GM19023 (cell line): ENCODE results near the gene CITED1.

ENCODE experiments used
- ATAC-seq: cut with Tn5 transposase; IDR thresholded peaks from one replicate; pipeline ENCODE4 v1.9.1; 2021; ENCODE audit warnings: mild to moderate bottlenecking, moderate library complexity; ENCODE audit not compliant: unreplicated experiment

The CITED1 gene

GRCh38 chrX:72271812-72272211, 33.9 kb downstream of the CITED1 start:
- ATAC-seq: no peak

GRCh38 chrX:72271091-72271788, 34.5 kb downstream of the CITED1 start:
- no peak for ATAC-seq

DNA sequence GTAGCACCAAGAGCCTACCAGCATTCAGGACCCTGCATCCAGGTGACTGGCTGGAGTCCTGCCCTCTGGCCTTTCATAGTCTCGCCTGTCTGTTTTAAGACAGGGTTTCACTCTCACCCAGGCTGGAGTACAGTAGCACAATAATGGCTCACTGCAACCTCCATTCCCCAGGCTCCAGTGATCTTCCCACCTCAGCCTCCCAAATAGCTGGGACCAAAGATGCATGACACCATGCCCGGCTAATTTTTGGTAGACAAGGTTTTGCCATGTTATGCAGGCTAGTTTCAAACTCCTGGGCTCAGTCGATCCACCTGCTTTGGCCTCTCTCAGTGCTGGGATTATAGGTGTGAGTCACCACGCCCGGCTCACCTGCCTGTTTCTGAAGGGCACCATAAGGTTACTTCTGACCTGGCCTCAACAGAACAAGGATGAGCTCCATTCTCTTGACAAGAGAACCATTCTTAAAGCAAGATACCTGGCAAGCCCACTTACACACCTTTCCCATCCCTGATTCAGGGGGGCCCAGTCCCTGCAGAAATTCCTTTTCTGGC, 35.3 kb downstream of the CITED1 start:
- ATAC-seq: no peak

GRCh38 chrX:72269671-72270251, 36.0 kb downstream of the CITED1 start:
- ATAC-seq: no peak

DNA sequence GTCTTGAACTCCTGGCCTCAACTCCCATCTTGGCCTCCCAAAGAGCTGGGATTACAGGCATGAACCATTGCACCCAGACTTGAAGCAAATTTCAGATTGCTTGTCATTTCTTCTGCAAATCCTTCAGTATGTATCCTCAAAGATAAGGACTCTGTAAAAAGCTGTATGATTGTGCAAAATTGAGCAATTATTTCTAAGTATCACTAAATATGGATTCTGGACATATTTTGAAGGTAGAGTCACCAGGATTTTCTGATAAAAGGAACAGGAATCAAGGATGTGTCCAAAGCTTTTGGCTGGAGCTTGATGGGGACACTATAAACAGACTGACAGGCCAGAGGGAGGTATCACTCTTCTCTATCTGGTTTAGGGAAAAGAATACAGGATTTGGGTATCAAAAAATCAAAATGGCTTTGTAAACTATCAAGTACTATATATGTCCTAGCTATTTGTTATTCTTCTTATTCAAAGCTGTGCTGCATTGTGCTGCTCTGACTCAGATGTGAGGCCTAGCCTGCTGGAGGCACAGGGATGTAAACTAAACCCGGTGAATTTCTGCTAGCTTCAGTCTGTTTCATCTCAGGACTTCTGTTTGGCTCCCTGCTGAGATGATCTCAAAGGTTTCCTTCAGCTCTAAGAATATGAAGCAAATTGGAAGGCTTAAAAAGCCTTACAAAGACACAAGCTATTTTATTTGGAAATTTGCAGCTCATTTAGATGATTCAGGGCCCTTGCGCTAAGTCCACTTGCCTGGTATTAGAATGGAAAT, 36.9 kb downstream of the CITED1 start:
- ATAC-seq: no peak

DNA sequence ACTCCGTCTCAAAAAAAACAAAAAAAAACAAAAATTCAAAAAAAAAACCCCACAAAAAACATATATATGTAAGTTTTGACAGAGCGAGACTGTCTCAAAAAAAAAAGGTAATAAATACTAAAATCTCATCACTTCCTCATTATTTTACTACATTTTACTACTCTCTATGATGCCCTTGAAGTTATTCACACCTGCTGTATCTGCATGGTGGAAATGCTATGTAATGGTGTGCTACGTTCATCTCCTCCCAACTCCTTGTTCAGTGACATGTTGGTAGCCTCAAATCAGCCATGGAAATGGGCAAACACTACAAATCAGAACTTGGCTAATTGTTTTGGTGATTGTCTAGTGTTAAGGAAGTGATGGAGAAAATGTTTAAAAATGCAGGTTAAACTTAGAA, 40.5 kb downstream of the CITED1 start:
- ATAC-seq: no peak

DNA sequence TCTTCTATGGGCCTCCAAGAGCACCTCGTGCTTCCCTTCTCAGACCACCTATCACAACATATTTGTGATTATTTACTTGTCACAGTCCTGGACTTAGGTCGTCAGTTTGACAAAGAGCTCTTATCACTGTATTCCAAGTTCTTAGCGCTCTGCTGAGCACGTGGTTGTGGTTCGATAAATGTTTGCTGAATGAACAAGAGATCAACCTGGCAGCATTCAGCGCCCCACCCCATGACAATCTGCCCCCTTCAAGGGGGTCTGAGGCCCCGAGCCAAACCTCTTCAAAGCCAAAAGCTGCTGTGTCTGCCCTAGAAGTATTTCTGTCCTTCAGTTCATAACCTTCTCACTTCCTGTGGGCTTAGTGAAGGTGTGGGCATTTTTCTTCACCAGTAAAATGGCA, 43.6 kb downstream of the CITED1 start:
- ATAC-seq: no peak

DNA sequence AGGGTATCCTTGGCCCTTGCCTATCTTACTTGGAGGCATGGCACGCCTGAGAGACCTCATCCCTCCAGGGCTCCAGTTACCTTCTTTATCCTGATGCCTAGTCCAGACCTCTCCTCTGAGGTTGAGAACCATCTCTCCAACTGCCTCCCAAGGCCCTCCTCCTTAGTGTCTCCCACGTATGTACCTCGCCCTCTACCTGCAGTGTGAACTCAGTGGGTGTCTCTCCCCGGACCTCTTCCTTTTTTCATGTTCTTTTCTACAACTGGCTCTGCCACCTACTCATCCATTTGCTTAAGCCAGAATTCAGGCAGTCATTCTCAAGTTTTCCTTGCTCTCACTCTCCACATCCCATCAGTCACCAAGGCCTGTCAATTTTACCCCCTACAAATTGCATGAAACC, 45.3 kb downstream of the CITED1 start:
- ATAC-seq: no peak

DNA sequence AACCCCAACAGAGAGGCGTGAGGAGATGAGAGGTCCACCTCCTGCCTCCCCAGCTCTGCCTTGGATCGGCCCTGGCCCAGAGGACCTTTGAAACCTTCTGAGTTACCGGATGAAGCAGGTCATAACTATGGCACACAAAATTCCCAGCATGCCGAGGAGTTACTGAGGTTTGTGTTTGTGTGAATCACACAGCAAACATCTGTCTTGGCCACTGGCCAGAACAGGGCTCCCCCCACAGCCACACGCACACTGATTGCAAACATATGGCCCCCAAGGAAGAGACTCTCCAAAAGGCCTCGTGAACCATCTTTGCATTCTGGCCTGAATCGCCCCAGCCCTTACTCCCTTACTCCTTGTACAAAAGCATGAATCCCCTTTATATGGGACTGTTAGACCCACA, 47.5 kb downstream of the CITED1 start:
- ATAC-seq: no peak

DNA sequence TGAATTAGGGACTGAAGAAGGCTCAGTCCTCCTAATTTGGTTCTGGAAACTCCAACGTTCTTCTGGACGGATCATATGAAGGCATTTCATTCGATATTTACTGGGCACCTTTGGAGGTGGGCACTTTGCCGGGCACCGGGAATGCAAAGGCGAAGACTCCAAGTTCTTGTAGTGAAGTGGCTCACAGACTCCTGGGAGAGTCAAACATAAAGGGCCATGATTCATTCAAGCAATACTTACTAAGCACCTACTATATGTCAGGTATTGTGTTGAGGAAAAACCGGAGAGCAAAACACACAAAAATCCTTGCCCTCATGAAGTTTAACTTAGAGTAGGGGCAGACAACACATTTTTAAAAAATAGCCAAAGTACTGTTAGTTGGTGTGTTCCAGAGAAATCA, 49.9 kb downstream of the CITED1 start:
- no peak for ATAC-seq

DNA sequence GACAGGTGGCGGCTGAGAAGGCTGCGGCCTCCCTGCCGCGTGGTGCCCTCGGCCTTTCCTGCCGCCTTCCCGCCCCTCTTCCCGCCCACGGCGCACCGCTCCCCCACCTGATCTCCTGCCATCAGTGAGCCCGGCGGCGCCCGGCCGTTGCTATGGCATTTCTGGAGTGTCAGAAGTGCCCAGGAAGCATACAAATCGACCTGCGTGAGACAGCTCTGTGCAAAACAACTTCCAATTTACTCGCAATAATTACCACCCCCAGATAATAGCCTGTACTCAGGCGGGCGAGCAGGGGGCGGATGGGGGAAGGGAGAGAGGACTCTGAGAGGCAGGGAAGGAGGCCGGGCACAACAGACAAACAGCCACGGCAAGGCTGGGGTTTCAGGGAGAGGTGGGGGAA, 50.3 kb downstream of the CITED1 start:
- ATAC-seq: no peak

DNA sequence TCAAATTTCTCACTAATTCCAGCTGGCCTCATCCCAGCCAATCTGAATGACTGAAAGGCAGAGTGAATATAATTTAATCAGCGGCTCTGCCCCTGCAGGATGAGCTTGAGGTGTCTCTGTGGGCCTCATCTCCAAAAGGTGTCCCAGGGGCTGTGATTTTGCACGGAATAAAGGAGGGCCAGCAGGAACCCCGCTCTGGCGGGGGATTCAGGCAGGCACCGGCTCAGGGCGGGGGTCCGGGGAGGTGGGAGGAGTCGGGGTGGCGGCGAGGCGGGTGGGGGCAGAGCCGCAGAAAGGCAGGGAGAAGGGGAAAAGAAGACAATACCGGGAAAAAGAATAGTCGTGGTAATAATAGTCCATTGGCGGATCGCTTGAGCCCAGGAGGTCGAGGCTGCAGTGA, 50.9 kb downstream of the CITED1 start:
- no peak for ATAC-seq

DNA sequence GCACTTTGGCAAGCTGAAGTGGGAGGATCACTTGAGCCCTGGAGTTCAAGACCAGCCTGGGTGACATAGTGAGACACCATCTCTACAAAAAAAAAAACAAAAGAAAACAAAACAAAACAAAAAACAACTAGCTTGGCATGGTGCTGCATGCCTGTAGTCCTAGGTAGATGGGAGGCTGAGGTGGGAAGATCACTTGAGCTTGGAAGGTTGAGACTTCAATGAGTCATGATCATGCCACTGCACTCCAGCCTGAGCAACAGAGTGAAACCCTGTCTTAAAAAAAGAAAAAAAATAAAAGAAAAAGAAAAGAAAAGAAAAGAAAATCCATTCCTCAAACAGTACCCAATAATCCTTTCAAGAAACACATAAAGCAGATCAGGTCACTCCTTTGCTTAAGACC, 52.0 kb downstream of the CITED1 start:
- ATAC-seq: no peak
